Measurements from ENCODE around the gene PTGFR.

PTGFR gene

DNA sequence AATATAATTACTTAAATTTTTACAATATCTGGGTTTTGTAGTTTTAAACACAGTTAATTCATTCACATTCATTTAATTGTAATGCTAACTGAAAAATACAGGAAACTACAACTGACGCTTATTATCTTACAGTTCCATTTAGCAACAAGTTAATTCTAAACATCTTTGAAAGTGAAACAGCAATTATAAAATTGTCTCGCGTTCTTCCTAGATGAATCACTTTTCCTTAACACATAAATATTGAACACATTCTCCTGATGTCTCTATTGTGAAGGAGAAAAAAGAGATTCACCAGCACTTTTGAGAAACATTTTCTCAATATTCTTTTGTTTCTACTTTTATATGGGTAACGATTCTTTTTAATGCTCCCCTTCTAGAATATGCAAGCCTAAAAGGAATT is 6.4 kb downstream of the PTGFR start:
- no peaks in the 10 kb centered on the region for H3K9me2 ChIP-seq (replicated peaks; ENCODE audit: insufficient read depth, low read length)
- H3K9ac ChIP-seq (ENCODE audit: low read length): no peak overlapping the region
- no peaks in the 10 kb centered on the region for H3F3A ChIP-seq (ENCODE audit: insufficient read depth)
- H3K4me3 ChIP-seq (ENCODE audit: insufficient read depth, low read length, poor library complexity, severe bottlenecking): no peak overlapping the region
- no peak for TF ChIP-seq EZH2phosphoT487 (conservative IDR thresholded peaks at IDR 0.05; ENCODE audit: low read length)
- TF ChIP-seq CTCF (IDR thresholded peaks at IDR 0.05; ENCODE audit: insufficient read depth, low read length, poor library complexity, severe bottlenecking): no peak
- no peaks in the 10 kb centered on the region for H3K36me3 ChIP-seq (ENCODE audit: low read length)
- H3K27ac ChIP-seq (ENCODE audit: low read depth, low read length): no peak overlapping the region
- H3K4me2 ChIP-seq (ENCODE audit: low read depth, low read length, poor library complexity, severe bottlenecking): no peak overlapping the region
- H3K79me2 ChIP-seq (ENCODE audit: insufficient read depth, low read length): no peaks in the 10 kb centered on the region
- no peaks in the 10 kb centered on the region for H4K20me1 ChIP-seq (ENCODE audit: low read depth, low read length)
- H3K27me3 ChIP-seq (ENCODE audit: low read length): no peaks in the 10 kb centered on the region; the same call in 1 of the 2 replicates
- H2AFZ ChIP-seq (ENCODE audit: low read depth, low read length, severe bottlenecking): no peak overlapping the region
- no peaks in the 10 kb centered on the region for H3K9me3 ChIP-seq (ENCODE audit: insufficient read depth, low read length)

DNA sequence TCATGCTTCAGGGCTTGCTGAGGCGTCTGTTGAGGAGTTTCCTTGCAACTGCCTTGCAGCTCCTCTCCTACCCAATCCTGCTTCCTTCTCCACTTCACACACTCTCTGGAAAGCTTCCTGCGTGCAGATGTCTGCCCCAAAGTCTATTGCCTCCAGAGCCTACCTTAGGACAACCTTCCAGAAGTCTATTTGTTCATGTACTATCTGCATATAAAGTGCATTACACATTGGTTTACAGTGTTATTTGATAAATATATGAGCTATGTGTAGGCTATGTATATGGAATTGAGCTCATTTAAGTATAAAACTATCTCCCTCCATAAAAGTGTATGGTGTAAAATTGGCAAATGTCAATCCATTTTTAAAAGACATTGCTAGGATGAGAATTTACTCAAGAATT is 9.8 kb downstream of the PTGFR start:
- no peak for TF ChIP-seq CTCF (IDR thresholded peaks at IDR 0.05; ENCODE audit: insufficient read depth, low read length, poor library complexity, severe bottlenecking)
- TF ChIP-seq EZH2phosphoT487 (conservative IDR thresholded peaks at IDR 0.05; ENCODE audit: low read length): no peak
- Histone ChIP-seq H3K9me2 (replicated peaks; ENCODE audit: insufficient read depth, low read length) (no peaks in the 10 kb centered on the region), H3F3A (ENCODE audit: insufficient read depth) (no peaks in the 10 kb centered on the region), H3K27me3 (ENCODE audit: low read length) (no peaks in the 10 kb centered on the region; the same call in 1 of the 2 replicates), H2AFZ (ENCODE audit: low read depth, low read length, severe bottlenecking) (no peak overlapping the region), H3K4me3 (ENCODE audit: insufficient read depth, low read length, poor library complexity, severe bottlenecking) (no peak overlapping the region), H3K4me2 (ENCODE audit: low read depth, low read length, poor library complexity, severe bottlenecking) (no peak overlapping the region), H3K9ac (ENCODE audit: low read length) (no peak overlapping the region), H3K9me3 (ENCODE audit: insufficient read depth, low read length) (no peaks in the 10 kb centered on the region), H4K20me1 (ENCODE audit: low read depth, low read length) (no peaks in the 10 kb centered on the region), H3K79me2 (ENCODE audit: insufficient read depth, low read length) (no peaks in the 10 kb centered on the region), H3K27ac (ENCODE audit: low read depth, low read length) (no peak overlapping the region), H3K36me3 (ENCODE audit: low read length) (no peaks in the 10 kb centered on the region)

DNA sequence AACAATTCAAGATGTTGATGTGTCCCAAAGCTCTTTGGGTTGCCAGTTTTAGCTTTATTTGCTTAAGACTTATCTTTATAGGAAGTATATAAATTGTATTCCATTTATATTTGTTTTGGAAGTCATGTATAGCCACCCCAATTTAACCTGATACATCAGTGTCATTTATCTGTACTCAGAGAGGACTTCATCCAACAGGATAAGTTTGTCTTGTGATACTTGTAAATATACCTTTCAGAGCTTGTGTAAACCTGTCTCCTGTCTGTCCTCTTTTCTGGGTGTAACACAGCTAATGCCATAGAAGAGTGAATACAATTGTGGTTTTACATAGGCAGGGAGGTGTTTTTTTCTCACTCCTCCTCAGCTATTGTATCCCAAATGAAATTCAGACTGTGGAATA is 10.4 kb downstream of the PTGFR start:
- H3F3A ChIP-seq (ENCODE audit: insufficient read depth): no peaks in the 10 kb centered on the region
- no peak overlapping the region for H3K4me3 ChIP-seq (ENCODE audit: insufficient read depth, low read length, poor library complexity, severe bottlenecking)
- TF ChIP-seq CTCF (IDR thresholded peaks at IDR 0.05; ENCODE audit: insufficient read depth, low read length, poor library complexity, severe bottlenecking) (no peak), EZH2phosphoT487 (conservative IDR thresholded peaks at IDR 0.05; ENCODE audit: low read length) (no peak)

More for the DNA sequence above, 10.4 kb downstream of the PTGFR start:
- no peaks in the 10 kb centered on the region for H3K9me2 ChIP-seq (replicated peaks; ENCODE audit: insufficient read depth, low read length)
- no peaks in the 10 kb centered on the region for H3K9me3 ChIP-seq (ENCODE audit: insufficient read depth, low read length)
- H4K20me1 ChIP-seq (ENCODE audit: low read depth, low read length): no peaks in the 10 kb centered on the region
- H3K36me3 ChIP-seq (ENCODE audit: low read length): no peaks in the 10 kb centered on the region
- no peak overlapping the region for H3K27ac ChIP-seq (ENCODE audit: low read depth, low read length)
- no peak overlapping the region for H2AFZ ChIP-seq (ENCODE audit: low read depth, low read length, severe bottlenecking)
- H3K27me3 ChIP-seq (ENCODE audit: low read length): no peaks in the 10 kb centered on the region; the same call in 1 of the 2 replicates
- no peak overlapping the region for H3K9ac ChIP-seq (ENCODE audit: low read length)
- no peaks in the 10 kb centered on the region for H3K79me2 ChIP-seq (ENCODE audit: insufficient read depth, low read length)
- no peak overlapping the region for H3K4me2 ChIP-seq (ENCODE audit: low read depth, low read length, poor library complexity, severe bottlenecking)
